ENCODE data around the gene RNU4-1. TPM values are rescaled to one million over a fixed set of nuclear protein-coding genes. Genes with fewer than 3 reads are reported as not detected.

The RNU4-1 gene
- total and polyA plus RNA-seq, 9 of the 15 experiments (the other 6 are each of a cell fraction or from before 2014, with no cell fraction given), result under 0.01 to 19,719 (median 3,563) TPM; not detected in 4

GRCh38 chr12:120339256-120339655 is 46.2 kb upstream of the RNU4-1 start:
- 5% methylated on average over 4 of the region's 4 CpGs for WGBS (ENCODE audit: insufficient coverage, low coverage, missing lambda C conversion rate)
- DNase-seq (ENCODE audit: extremely low read depth in 1 of 4, low spot score in 3 of 4), result no peak
- TF ChIP-seq NBN (IDR thresholded peaks at IDR 0.05; ENCODE audit: low read depth), result no peak
- Histone ChIP-seq H3K9me3 (replicated peaks; ENCODE audit: control insufficient read depth, insufficient read depth, low read depth, low read length) (peaks cover 9% of the 10 kb centered on the region; the same call in 1 of the 2 replicates), H3K4me3 (no peak overlapping the region), H3K27me3 (ENCODE audit: control insufficient read depth in 2 of 2, insufficient read depth in 2 of 2, low read length in 2 of 2) (0 out of 5 replicates have a peak, but pooled peaks cover 0 to 4% of the 10 kb centered on the region in 2 experiments), H2AFZ (ENCODE audit: low read depth, low read length) (no peak overlapping the region), H3K79me2 (ENCODE audit: control insufficient read depth, insufficient read depth, low read length) (no peaks in the 10 kb centered on the region), H3K27ac (ENCODE audit: extremely low read depth, low read depth, low read length) (no peak overlapping the region), H3K36me3 (ENCODE audit: control insufficient read depth, insufficient read depth, low read length) (no peaks in the 10 kb centered on the region), H3K9ac (ENCODE audit: insufficient read depth in 1 of 2, low read depth in 2 of 2, low read length in 2 of 2) (no peak overlapping the region), H3K9me1 (ENCODE audit: control insufficient read depth, insufficient read depth, low read length) (no peaks in the 10 kb centered on the region), H3K4me1 (replicated peaks in 1 of 2; ENCODE audit: control insufficient read depth in 2 of 2, insufficient read depth in 2 of 2, low read length in 2 of 2) (peaks cover 0 to 5% of the 10 kb centered on the region in 2 experiments; a peak in 1 of 5 replicates), H3K4me2 (ENCODE audit: insufficient read depth, low read length) (no peak overlapping the region), H4K20me1 (replicated peaks; ENCODE audit: control insufficient read depth, insufficient read depth, low read length) (no peaks in the 10 kb centered on the region)
- FAIRE-seq, result no peak
- BruUV-seq (replicated peaks), result no TSS peak
- ChIA-PET POLR2A (interaction anchor here (1.1 to 1.3 kb wide), 2 partner anchors 14 to 48 kb away, joined by 3 to 4 read pairs; partner anchors contain the start of gene RNU4-2), CTCF (ENCODE audit: low intra/inter-chr PET ratio) (no interaction called here)
- in situ Hi-C loops (cut with MboI), result loop anchor here (25.0 kb wide), 1 partner anchor 323 kb away; no protein-coding TSS in a partner anchor
- no peak for ATAC-seq
- intact Hi-C loops (cut with micrococcal nuclease), result no loop called here

DNA sequence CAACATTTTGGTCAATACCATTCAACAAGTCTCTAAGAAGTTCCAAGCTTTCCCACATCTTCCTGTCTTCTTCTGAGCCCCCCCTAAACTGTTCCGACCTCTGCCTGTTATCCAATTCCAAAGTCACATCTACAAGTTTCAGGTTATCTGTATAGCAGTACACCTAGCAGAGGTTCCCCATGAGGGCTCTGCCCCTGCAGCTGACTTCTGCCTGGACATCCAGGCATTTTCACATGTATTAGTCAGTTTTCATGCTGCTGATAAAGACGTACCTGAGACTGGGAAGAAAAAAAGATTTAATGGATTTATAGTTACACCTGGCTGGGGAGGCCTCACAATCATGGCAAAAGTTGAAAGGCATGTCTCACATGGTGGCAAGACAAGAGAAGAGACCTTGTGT is 44.7 kb upstream of the RNU4-1 start:
- Histone ChIP-seq H3K4me3 (no peak overlapping the region), H4K20me1 (replicated peaks; ENCODE audit: control insufficient read depth, insufficient read depth, low read length) (no peaks in the 10 kb centered on the region), H3K9me3 (replicated peaks; ENCODE audit: control insufficient read depth, insufficient read depth, low read depth, low read length) (peaks cover 9% of the 10 kb centered on the region; the same call in 1 of the 2 replicates), H3K27me3 (ENCODE audit: control insufficient read depth in 2 of 2, insufficient read depth in 2 of 2, low read length in 2 of 2) (peaks cover 4 to 5% of the 10 kb centered on the region in 2 experiments; a peak in 2 of 5 replicates), H3K9me1 (ENCODE audit: control insufficient read depth, insufficient read depth, low read length) (no peaks in the 10 kb centered on the region), H3K36me3 (ENCODE audit: control insufficient read depth, insufficient read depth, low read length) (no peaks in the 10 kb centered on the region), H3K4me1 (replicated peaks in 1 of 2; ENCODE audit: control insufficient read depth in 2 of 2, insufficient read depth in 2 of 2, low read length in 2 of 2) (peaks cover 0 to 5% of the 10 kb centered on the region in 2 experiments; a peak in 1 of 5 replicates), H3K79me2 (ENCODE audit: control insufficient read depth, insufficient read depth, low read length) (no peaks in the 10 kb centered on the region), H3K27ac (ENCODE audit: extremely low read depth, low read depth, low read length) (no peak overlapping the region), H2AFZ (ENCODE audit: low read depth, low read length) (no peak overlapping the region), H3K9ac (ENCODE audit: insufficient read depth in 1 of 2, low read depth in 2 of 2, low read length in 2 of 2) (no peak overlapping the region), H3K4me2 (ENCODE audit: insufficient read depth, low read length) (no peak overlapping the region)
- ATAC-seq (no peak), DNase-seq (ENCODE audit: extremely low read depth in 1 of 4, low spot score in 3 of 4) (no peak), FAIRE-seq (no peak)
- POLR2A ChIA-PET, result no interaction called here
- CTCF ChIA-PET (ENCODE audit: low intra/inter-chr PET ratio), result no interaction called here
- TF ChIP-seq CBX5 (IDR thresholded peaks at IDR 0.05; ENCODE audit: borderline replicate concordance, low read depth) (peak; percentile 91), TRIM24 (IDR thresholded peaks at IDR 0.05) (peak in 1 of 2 experiments; percentile 55; a peak in 2 of 4 replicates), CBX3 (IDR thresholded peaks at IDR 0.05; ENCODE audit: borderline replicate concordance in 1 of 2, low read length in 2 of 2) (peak in 1 of 2 experiments; percentile 94; a peak in 2 of 3 replicates), ZFP36 (IDR thresholded peaks at IDR 0.05; ENCODE audit: low read depth, low read length, partially characterized antibody) (peak; percentile 33), TRIM28 (IDR thresholded peaks at IDR 0.05) (peak; percentile 88), SLC30A9 (CRISPR knock-in tag; IDR thresholded peaks at IDR 0.05) (no peak), ZNF444 (CRISPR knock-in tag; IDR thresholded peaks at IDR 0.05) (no peak), ZNF280A (IDR thresholded peaks at IDR 0.05; ENCODE audit: low read depth, partially characterized antibody) (peak; percentile 76)
- in situ Hi-C loops (cut with MboI), result loop anchor here (25.0 kb wide), 1 partner anchor 325 kb away; no protein-coding TSS in a partner anchor
- BruUV-seq (replicated peaks), result no TSS peak
- intact Hi-C loops (cut with micrococcal nuclease), result no loop called here
- WGBS (ENCODE audit: insufficient coverage, low coverage, missing lambda C conversion rate), result 0% methylated on average over 2 of the region's 2 CpGs
